Heart left ventricle (tissue), 16 donors: ENCODE results near the gene VENTX. TPM values are rescaled to one million over a fixed set of nuclear protein-coding genes. Genes with fewer than 3 reads are reported as not detected.

Experiments
- ATAC-seq, 4 donors: fragments of 200-7000 bp; cut with Tn5 transposase; one replicate each; pipeline ENCODE4 v1.9.1; 2020 to 2022; ENCODE audit warnings: moderate library complexity in 4 of 4, mild to moderate bottlenecking in 3 of 4, moderate number of reproducible peaks in 1 of 4
- DNase-seq, 5 donors: peaks; one replicate each; pipeline ENCODE4 v3.0.0-alpha.2; 2020
- H3K27ac ChIP-seq, 12 donors: fragments of 200-600 bp; sonication (generic) in 4 of 12; one replicate each; pipeline versions ENCODE4 v1.5.0 to v1.8.0; 2016 to 2022; ENCODE audit warnings: mild to moderate bottlenecking in 2 of 12
- H3K27me3 ChIP-seq, 9 donors: fragments of 200-600 bp; sonication (generic) in 2 of 9; one replicate each; pipeline versions ENCODE4 v1.5.1 to v1.8.0; 2016 to 2022; ENCODE audit warnings: mild to moderate bottlenecking in 3 of 9
- H3K36me3 ChIP-seq, 9 donors: fragments of 200-600 bp; sonication (generic) in 2 of 9; one replicate each; pipeline versions ENCODE4 v1.5.0 to v1.8.0; 2018 to 2022; ENCODE audit warnings: mild to moderate bottlenecking in 2 of 9
- H3K4me1 ChIP-seq, 12 donors: fragments of 200-600 bp; sonication (generic) in 4 of 12; one replicate each; pipeline versions ENCODE4 v1.5.0 to v1.8.0; 2016 to 2022; ENCODE audit warnings: mild to moderate bottlenecking in 3 of 12
- H3K4me3 ChIP-seq, 12 donors: fragments of 200-600 bp; sonication (generic) in 4 of 12; one replicate each; pipeline versions ENCODE4 v1.5.0 to v1.8.0; 2017 to 2022; ENCODE audit warnings: mild to moderate bottlenecking in 9 of 12, moderate library complexity in 4 of 12
- H3K9me3 ChIP-seq, 12 donors: fragments of 200-600 bp; sonication (generic) in 4 of 12; one replicate each; pipeline versions ENCODE4 v1.5.0 to v1.8.0; 2016 to 2022; ENCODE audit warnings: mild to moderate bottlenecking in 1 of 12
- CTCF ChIP-seq, 12 donors: fragments of 200-600 bp; sonication (generic) in 4 of 12; IDR thresholded peaks; one replicate each; pipeline versions ENCODE4 v1.5.0 to v1.8.0; 2018 to 2022; ENCODE audit warnings: antibody characterized with exemption in 12 of 12, mild to moderate bottlenecking in 5 of 12
- POLR2A ChIP-seq, 2 donors: fragments of 450-650 bp; IDR thresholded peaks; one replicate each; pipeline ENCODE4 v1.6.1; 2017; ENCODE audit warnings: antibody characterized with exemption in 2 of 2, mild to moderate bottlenecking in 2 of 2, moderate library complexity in 2 of 2
- WGBS, 4 donors: extraction: QIAGEN DNeasy Blood & Tissue Kit in 2 of 4; methylation state at CpG; one replicate each; pipeline versions ENCODE4 v1.1.5 to v1.1.7; 2013 to 2018; 5-methylcytosine and 5-hydroxymethylcytosine counted together
- intact Hi-C, 10 donors: fragments of 100-400 bp; cut with DNase I; formaldehyde crosslinking; loops; one replicate each; pipeline versions ENCODE4 v1.11.1 to v1.14.2; 2022
- polyA plus RNA-seq, 2 donors: library from polyadenylated mRNA; stranded (reverse); fragments of 200-250 nt; gene quantifications; one replicate each; pipeline ENCODE4 v1.2.3, GENCODE V29; 2013
- total RNA-seq, 9 donors: library from RNA; depleted of rRNA in 2 of 9; stranded (reverse); fragments of >200 nt in 2 of 9; fragmentation: NEBNext Ultra II Directional in 3 of 9; extraction: Animal tissue kit (Norgen Biotek cat#: 25700) in 3 of 9; gene quantifications; one replicate each; pipeline versions ENCODE4 v1.1.0 to v1.2.4, GENCODE V29; 2016 to 2023
- donor health status: ischemic (EF 13 %, LVEDD 7.1; RV severe dilation, severe dysfunction).
- donor health status: healthy with polysubstance abuse.
- donor health status: DM: no; HTN: yes; CAD: no.
- donor health status: DM: no; HTN: no; CAD: no.
- donor health status: ischemic (EF 25% LVEDD 6.9; RV normal size, moderate dysfunction).
- donor health status: ischemic (EF 25% LVEDD 5.7; RV mildly dilated, moderate dysfunction).
- donor health status: healthy.
- donor health status: DM: yes; HTN: yes; CAD: no.
- donor health status: ischemic (EF 35%, LVEDD 5.7; RV mildly dilated, moderate dysfunction).
- donor health status: nonischemic (EF 11% LVEDD 7.7; RV severe dilation, severe dysfunction).
- donor health status: DM: yes; HTN: yes; CAD: no.
- donor health status: PGD.
- donor health status: ischemic (EF 29% LVEDD 5.4; RV normal size, mild dysfunction).
- donor health status: nonischemic (EF 23%, LVEDD 6.1; RV moderate dilation, normal function).

The VENTX gene
- total and polyA plus RNA-seq, 11 donors = 0.29 to 2.3 (median 0.58) TPM

- no peaks in the 10 kb centered on the region for H3K9me3 ChIP-seq
- TF ChIP-seq POLR2A (IDR thresholded peaks at IDR 0.05) (no peak), CTCF (IDR thresholded peaks at IDR 0.05) (no peak)
- ATAC-seq = peak in 1 of 4 donors; percentile 17
- intact Hi-C loops = no loop called here
- WGBS, 4 donors = 83 to 90% (median 87%) methylated on average over 21 of the region's 21 CpGs
- H3K27me3 ChIP-seq = peaks cover 42 to 77% (median 61%) of the 10 kb centered on the region in 9 donors
- no peaks in the 10 kb centered on the region for H3K36me3 ChIP-seq
- no peak overlapping the region for H3K4me3 ChIP-seq
- H3K27ac ChIP-seq = no peak overlapping the region
- peaks cover 0 to 18% (median 0%) of the 10 kb centered on the region in 12 donors for H3K4me1 ChIP-seq
- no peak for DNase-seq
Measured at GRCh38 chr10:133227256-133227655, 10.4 kb upstream of the VENTX start.

GRCh38 chr10:133229265-133230043, 8.2 kb upstream of the VENTX start:
- TF ChIP-seq CTCF (IDR thresholded peaks at IDR 0.05) = no peak
- no peak for TF ChIP-seq POLR2A (IDR thresholded peaks at IDR 0.05)
- intact Hi-C loops = no loop called here
- Histone ChIP-seq H3K36me3 (no peaks in the 10 kb centered on the region), H3K27ac (no peak overlapping the region), H3K4me3 (peak overlapping the region in 1 of 12 donors; percentile 17), H3K27me3 (peaks cover 52 to 91% (median 74%) of the 10 kb centered on the region in 9 donors), H3K4me1 (peaks cover 0 to 18% (median 0%) of the 10 kb centered on the region in 12 donors), H3K9me3 (no peaks in the 10 kb centered on the region)
- ATAC-seq (no peak), DNase-seq (no peak)
- WGBS, 4 donors = 4 to 6% (median 5%) methylated on average over 42 to 58 of the region's 58 CpGs

GRCh38 chr10:133230044-133230361, 7.7 kb upstream of the VENTX start, which contains the start of gene UTF1:
Gene UTF1 (plus strand): TSS chr10:133230217. CDS start chr10:133230289, 72 bp downstream.
- no peaks in the 10 kb centered on the region for H3K36me3 ChIP-seq
- H3K27ac ChIP-seq = no peak within 1 kb of the TSS
- ATAC-seq (no peak), DNase-seq (no peak)
- TF ChIP-seq CTCF (IDR thresholded peaks at IDR 0.05) (no peak), POLR2A (IDR thresholded peaks at IDR 0.05) (no peak)
- 1 to 2% methylated on average over 49 of the region's 49 CpGs; no CpG with 5 or more reads in 2 of the 4 donors for WGBS, 4 donors
- peaks cover 48 to 89% (median 73%) of the 10 kb centered on the region in 9 donors for H3K27me3 ChIP-seq
- peak within 1 kb of the TSS in 3 of 12 donors; percentile 17 to 30 (median 19) for H3K4me3 ChIP-seq
- H3K4me1 ChIP-seq = peaks cover 0 to 15% (median 0%) of the 10 kb centered on the region in 12 donors
- intact Hi-C loops = no loop called here
- H3K9me3 ChIP-seq = no peaks in the 10 kb centered on the region

- no peak overlapping the region for H3K27ac ChIP-seq
- TF ChIP-seq CTCF (IDR thresholded peaks at IDR 0.05) (no peak), POLR2A (IDR thresholded peaks at IDR 0.05) (no peak)
- 2 to 3% (median 2%) methylated on average over 31 to 122 of the region's 122 CpGs for WGBS, 4 donors
- no peaks in the 10 kb centered on the region for H3K9me3 ChIP-seq
- H3K4me3 ChIP-seq = peak overlapping the region in 3 of 12 donors; percentile 17 to 30 (median 19)
- intact Hi-C loops = no loop called here
- DNase-seq (no peak), ATAC-seq (no peak)
- H3K36me3 ChIP-seq = no peaks in the 10 kb centered on the region
- H3K27me3 ChIP-seq = peaks cover 45 to 89% (median 68%) of the 10 kb centered on the region in 9 donors
- peaks cover 0 to 21% (median 0%) of the 10 kb centered on the region in 12 donors for H3K4me1 ChIP-seq
Measured at GRCh38 chr10:133230387-133231195, 7.1 kb upstream of the VENTX start.
